CD4-positive, alpha-beta T cell treated with Interferon gamma for 1 hour (primary cell): ENCODE data around the gene HECTD1.
"Not testable (repeated sequence)": the region's sequence is repeated elsewhere in the genome, so short reads cannot be mapped to it uniquely, and the experiment has no call there.

Experiments used
- DNase-seq: peaks from one replicate; pipeline ENCODE4 v3.0.0-alpha.2; 2020

The HECTD1 gene

GRCh38 chr14:31224808-31225207 lies 17.2 kb upstream of the HECTD1 start:
- no peak for DNase-seq

- DNase-seq = no peak
Measured at GRCh38 chr14:31223331-31223730, 15.7 kb upstream of the HECTD1 start.

GRCh38 chr14:31222834-31223233 lies 15.2 kb upstream of the HECTD1 start:
- no peak for DNase-seq

- DNase-seq = no peak
Measured at GRCh38 chr14:31221266-31221665, 13.7 kb upstream of the HECTD1 start.

- DNase-seq = no peak
Measured at GRCh38 chr14:31219169-31219568, 11.6 kb upstream of the HECTD1 start.

GRCh38 chr14:31216359-31216758 lies 8.8 kb upstream of the HECTD1 start:
- no peak for DNase-seq

- no peak for DNase-seq
Measured at GRCh38 chr14:31212893-31213292, 5.3 kb upstream of the HECTD1 start.

- no peak for DNase-seq
Measured at GRCh38 chr14:31209605-31210004, 2.0 kb upstream of the HECTD1 start.

GRCh38 chr14:31208546-31209424 lies 1.2 kb upstream of the HECTD1 start:
- DNase-seq = no peak

GRCh38 chr14:31207287-31207754 lies 272 bp downstream of the HECTD1 start:
- DNase-seq = no peak

- peak; percentile 48 for DNase-seq
Measured at GRCh38 chr14:31206536-31207286, 882 bp downstream of the HECTD1 start.

- no peak for DNase-seq
Measured at GRCh38 chr14:31205681-31206535, 1.7 kb downstream of the HECTD1 start.

- DNase-seq = no peak
Measured at GRCh38 chr14:31204593-31205534, 2.7 kb downstream of the HECTD1 start.

GRCh38 chr14:31203899-31204592 lies 3.5 kb downstream of the HECTD1 start:
- not testable (repeated sequence) for DNase-seq

- no peak for DNase-seq
Measured at GRCh38 chr14:31203414-31203742, 4.2 kb downstream of the HECTD1 start.

GRCh38 chr14:31201111-31201510 lies 6.5 kb downstream of the HECTD1 start:
- no peak for DNase-seq

- DNase-seq = no peak
Measured at GRCh38 chr14:31200702-31200990, 6.9 kb downstream of the HECTD1 start.

GRCh38 chr14:31197671-31198070 lies 9.9 kb downstream of the HECTD1 start:
- DNase-seq = no peak

GRCh38 chr14:31196839-31197492 lies 10.6 kb downstream of the HECTD1 start:
- DNase-seq = no peak

- no peak for DNase-seq
Measured at GRCh38 chr14:31194661-31195060, 12.9 kb downstream of the HECTD1 start.

GRCh38 chr14:31194095-31194494 lies 13.5 kb downstream of the HECTD1 start:
- DNase-seq = no peak
